Esophagus mucosa (tissue), 1 donor: ENCODE results near the gene DYRK2. TPM values are rescaled to one million over a fixed set of nuclear protein-coding genes. Genes with fewer than 3 reads are reported as not detected.

Experiments
- ATAC-seq: fragments of 200-7000 bp; cut with Tn5 transposase; one replicate; pipeline ENCODE4 v1.9.1; 2020
- total RNA-seq: library from RNA; stranded (reverse); gene quantifications from one replicate; pipeline ENCODE4 v1.2.4, GENCODE V29; 2023
- donor health status: DM: yes; HTN: yes; CAD: no.

Gene DYRK2
- total RNA-seq, result 13.5 TPM

DNA sequence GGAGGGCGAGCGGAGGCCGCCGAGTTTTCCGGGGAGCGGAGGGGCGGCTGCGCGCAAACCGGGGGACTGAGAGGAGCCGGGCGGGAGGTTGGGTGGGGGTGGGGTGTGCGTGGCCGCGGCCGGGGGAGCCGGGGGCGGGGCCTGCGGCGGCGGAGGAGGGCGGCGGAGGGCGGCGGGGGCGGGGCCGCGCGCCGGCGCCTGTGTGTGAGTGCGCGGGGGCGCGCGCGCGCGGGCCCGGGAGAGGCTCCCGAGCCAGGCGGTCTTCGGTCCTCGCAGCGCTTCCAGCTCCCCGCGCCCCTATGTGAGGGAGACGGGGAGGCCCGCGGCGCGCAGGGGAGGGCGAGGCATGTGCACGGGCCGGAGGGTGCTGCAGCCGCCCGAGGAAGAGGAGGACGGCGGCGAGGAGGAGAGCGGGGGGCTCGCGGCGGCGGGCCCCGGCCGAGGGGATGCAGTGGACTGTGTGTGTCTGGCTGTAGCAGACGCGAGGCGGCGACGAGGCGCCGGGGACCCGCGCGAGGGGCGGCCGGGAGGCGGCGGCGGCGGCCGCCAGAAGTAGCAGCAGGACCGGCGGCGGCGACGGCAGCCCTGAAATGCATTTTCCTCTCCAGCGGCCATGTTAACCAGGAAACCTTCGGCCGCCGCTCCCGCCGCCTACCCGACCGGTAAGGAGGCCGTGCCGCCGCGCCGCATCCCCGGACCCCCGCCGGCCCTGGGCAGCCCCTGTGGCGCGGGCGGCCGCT is at the start of gene DYRK2:
TSS of gene DYRK2 (plus strand) at position 225 of the 740 bp plus-strand sequence. CDS start at position 614, 389 bp downstream.
- ATAC-seq, result peak; percentile 69

DNA sequence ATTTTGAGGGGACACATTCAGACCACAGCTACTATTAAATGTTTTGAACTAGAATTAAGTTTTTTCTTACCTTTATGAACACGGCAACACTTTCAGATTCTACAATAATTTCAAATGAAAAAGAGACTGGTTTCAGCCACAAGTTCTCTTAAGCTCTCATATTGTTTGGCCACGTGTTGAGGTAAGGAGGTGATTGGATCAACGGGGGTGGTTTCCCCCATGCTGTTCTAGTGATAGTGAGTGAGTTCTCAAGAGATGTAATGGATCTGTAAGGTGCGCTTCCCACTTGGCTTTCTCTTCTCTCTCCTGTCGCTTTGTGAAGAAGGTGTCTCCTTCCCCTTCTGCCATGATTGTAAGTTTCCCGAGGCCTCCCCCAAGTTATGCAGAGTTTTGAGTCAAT is 48.9 kb upstream of the DYRK2 start:
- no peak for ATAC-seq

DNA sequence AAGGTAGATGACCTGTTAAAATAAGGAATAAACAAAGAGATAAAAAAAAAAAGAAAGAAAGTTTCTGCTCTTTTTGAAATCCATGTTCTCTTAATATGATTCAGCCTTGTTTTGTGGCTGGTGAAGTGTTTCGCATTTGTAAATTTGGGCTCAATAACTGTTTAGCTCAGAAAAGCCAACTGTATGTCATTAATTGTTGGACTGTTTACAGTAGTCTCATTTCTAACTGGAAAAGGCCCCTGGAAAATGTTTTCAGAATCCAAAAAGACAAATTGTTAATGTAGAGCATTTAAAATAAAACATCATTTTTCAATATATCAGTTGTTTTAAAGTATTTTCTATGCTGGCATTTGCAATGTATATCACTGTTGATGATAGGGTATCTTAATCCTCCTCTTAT is 47.4 kb upstream of the DYRK2 start:
- ATAC-seq, result no peak

DNA sequence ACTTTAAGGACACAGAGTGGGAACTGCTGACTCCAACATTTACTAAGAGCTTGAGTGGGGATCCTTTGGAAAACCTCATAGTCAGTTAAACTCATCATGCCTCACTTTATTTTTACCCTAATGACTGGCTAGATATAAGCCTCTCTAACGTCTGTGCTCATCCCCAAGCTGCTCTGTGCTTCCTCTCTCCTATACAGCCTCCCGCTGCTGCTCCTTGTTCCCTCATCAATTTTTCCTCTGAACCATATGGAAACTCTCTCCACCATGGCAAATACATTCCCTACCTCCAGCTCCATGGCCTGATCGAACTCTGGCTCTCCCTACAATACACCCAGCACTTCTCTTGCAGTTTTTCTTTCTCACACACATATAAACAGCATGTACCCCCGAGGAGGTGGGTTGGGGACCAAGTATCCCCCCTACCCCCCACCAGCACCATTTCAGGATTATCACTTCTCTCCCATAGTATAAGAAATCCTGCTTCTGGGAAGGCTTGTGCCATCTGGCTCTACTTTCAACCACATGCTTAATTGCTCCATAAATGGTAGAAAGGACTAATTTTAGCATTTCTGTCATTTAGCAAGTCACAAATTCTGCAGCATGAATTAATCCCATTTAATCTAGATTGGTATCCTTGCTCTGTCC is 39.2 kb upstream of the DYRK2 start:
- ATAC-seq, result no peak

DNA sequence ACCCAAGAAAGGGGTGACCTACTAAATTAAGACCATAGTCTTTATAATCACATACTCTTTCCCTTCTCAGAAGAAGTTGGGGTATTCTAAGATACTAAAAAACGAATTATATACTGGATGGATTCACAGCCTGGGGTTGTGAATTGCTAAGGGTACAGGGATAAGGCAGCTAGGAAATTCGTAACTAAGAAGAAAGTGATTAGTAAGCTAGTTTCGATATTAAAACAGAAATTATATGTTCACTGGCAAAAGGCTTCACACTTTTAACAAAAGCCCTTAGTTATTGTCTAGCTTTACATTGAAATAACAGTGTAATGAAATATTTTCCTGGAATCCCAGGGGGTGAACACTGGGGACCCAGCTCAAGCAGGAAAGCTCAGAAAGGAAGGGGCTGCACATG is 35.5 kb upstream of the DYRK2 start:
- ATAC-seq, result no peak

DNA sequence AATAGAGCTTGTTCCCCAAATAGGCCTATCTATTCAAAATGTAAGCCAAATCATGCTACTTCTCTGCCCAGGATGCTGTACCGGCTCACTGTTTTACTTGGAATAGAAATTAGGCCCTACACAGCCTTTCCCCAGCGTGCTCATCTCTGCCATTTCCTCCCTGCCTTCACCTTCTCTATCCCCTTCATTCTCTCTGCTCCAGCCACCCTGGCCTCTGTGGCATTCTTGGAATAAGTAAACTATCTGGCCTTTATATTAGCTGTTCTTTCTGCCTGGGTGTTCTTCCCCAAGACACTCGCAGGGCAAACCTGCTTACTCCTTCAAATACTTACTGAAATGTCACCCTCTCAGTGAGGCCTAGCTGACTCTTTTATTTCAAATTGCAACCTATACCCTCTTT is 30.9 kb upstream of the DYRK2 start:
- no peak for ATAC-seq

DNA sequence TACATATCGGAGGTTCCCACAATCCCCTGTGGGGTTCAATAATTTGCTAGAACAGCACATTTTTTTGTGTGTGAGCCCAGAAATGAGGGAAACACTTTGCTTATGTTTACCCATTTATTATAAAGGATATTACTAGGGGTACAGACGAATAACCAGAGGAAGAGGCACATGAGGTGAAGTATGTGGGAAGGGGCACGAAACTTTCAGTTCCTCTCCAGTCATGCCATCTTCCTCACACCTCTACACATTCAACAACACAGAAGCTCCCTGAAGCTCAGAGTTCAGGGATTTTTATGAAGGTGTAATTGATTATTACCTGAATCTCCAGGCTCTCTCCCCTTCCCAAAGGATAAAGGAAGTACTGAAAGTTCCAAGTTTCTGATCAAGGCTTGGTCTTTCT is 30.2 kb upstream of the DYRK2 start:
- no peak for ATAC-seq

DNA sequence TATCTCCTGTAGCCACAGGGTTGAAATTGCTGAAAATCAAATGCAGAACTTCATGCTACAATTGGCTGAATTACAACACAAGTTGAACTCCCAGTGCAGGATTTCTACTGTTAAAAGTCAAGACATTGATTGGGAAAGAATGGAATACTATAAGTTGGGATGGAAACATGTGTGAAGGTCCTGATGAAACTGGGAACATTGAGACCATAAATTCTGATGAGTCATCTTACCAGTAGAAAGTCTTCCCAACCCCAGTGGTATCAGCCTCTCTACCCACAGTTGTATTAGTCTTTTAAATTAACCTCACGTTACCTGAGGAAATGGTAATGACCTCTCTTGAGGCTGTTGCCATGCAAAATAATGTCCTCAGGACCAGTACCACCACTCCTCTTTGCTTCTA is 27.4 kb upstream of the DYRK2 start:
- ATAC-seq, result no peak

DNA sequence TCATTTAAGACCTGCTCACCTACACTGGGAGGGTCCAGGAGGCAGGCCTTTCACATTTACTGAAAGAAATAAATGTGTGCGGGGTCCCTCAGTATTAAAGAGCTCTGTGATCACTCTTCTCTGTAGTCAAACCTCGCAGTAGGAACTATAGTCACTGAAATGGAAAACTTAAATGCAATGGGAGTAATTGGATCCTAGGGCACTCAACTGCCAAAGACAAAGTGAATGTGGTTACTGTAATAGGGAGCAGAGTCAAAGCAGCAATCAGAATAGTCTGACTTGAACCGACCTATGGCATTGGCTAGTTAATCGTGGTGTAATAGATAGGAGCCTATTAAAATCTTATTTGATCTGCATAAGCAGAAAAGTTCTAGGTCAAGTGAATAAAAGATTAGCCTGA is 26.6 kb upstream of the DYRK2 start:
- no peak for ATAC-seq

DNA sequence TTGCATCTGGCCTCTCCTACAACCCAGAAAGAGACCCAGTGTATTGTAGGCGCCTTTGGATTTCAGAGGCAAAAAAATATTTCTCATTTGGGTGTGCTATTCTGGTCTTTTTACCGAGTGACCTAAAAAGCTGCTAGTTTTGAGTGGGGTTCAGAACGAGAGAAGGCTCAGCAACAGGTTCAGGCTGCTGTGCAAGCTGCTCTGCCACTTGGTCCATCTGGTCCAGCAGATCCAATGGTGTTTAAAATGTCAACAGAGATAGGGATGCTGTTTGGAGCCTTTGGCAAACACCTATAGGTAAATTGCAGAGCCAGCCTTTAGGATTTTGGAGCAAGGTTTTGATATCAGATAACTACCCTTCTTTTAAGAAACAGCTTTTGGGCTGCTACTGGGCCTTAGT is 25.3 kb upstream of the DYRK2 start:
- no peak for ATAC-seq

DNA sequence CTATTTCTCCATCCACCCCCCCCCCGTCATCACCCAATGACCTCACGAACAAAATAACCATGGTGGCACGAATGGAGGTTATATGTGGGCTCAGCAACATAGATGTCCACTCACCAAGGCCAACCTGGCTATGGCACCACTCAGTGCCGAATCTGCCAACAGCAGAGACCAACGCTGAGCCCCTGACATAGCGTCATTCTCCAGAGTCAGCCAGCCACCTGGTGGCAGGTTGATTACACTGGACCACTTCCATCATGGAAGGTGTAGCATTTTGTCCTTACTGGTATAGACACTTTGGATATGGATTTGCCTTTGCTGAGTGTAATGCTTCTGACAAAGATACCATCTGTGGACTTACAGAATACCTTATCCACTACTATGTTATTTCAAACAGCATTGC is 24.2 kb upstream of the DYRK2 start:
- no peak for ATAC-seq

DNA sequence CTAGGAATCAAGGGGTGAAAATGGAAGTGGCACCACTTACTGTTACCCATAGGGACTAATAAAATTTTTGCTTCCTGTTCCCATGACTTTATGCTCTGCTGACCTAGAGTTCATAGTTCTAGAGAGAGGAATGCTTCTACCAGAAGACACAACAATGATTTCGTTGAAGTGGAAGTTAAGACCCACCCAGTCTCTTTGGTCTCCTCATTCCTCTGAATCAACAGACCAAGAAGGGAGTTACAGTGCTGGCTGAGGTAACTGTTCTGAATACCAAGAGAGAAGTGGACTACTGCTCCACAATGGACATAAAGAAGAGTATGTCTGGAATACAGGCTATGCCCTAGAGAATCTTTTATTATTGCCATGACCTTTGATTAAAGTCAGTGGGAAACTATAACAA is 23.5 kb upstream of the DYRK2 start:
- no peak for ATAC-seq

DNA sequence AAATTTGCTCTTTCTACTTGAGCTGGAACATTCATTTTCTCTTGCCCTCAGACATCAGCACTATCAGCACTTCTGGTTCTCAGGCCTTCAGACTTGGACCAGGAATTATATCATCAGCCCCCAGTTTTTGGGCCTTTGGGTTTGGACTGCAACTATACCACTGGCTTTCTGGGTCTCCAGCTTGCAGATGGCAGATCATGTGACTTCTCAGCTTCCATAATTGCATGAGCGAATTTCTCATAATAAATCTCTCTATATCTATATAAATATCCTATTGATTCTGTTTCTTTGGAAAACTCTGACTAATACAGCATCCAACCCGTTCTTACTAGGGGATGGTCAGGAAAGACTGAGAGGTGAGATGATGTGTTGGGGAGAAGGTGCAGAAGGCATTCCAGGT is 22.4 kb upstream of the DYRK2 start:
- ATAC-seq, result no peak

DNA sequence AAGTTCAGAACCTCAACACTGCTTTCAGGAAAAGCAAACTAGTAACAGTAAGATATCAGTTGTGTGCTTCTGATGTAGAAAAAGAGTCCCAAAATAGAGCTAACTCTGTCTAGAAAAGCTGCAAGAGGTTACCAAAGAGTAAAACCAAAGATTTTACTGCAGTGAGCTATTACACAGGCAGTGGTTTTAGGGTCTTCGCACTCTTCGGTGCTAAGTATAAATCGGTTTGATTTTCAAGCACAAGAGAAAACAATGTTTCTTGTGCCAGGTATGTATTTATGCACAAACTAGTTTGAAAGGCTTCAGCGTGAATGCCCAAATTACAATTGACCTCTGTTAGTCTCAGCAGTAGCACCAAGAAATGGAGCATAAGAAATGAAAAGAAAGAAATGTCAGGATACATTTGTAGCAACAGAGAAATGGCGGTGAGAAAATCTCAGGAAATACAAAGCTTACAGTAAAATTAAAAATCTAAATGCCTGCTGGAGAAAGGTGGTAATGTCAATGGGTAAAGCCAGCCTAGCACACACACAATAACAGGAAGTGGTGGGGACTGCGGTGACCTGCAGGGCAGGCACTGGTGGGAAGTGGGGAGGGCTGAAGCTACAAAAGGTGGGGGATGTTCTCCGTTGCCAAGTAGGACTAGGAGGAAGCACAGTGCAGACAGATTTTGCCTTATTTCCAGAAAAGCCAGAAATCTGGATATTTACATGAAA is 18.0 kb upstream of the DYRK2 start:
- peak; percentile 84 for ATAC-seq

DNA sequence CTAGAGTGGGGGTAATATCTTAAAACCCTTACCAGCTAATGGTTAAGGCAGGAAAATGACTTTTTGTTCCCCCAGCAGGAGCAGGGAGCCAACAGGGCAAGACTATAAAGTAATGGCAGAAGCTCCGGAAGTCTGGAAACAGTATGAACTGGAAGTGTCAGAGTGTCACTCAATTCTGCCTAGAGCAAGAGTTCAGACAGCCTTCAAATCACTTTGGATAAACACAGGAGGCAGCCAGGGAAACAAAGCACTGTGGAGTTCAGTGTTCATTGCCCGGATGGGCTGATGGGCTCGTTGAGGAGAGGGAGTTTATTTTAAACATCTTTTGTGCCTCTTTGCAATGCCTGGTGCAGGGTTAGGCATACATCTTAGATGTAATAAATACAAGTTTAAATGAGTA is 16.5 kb upstream of the DYRK2 start:
- no peak for ATAC-seq

DNA sequence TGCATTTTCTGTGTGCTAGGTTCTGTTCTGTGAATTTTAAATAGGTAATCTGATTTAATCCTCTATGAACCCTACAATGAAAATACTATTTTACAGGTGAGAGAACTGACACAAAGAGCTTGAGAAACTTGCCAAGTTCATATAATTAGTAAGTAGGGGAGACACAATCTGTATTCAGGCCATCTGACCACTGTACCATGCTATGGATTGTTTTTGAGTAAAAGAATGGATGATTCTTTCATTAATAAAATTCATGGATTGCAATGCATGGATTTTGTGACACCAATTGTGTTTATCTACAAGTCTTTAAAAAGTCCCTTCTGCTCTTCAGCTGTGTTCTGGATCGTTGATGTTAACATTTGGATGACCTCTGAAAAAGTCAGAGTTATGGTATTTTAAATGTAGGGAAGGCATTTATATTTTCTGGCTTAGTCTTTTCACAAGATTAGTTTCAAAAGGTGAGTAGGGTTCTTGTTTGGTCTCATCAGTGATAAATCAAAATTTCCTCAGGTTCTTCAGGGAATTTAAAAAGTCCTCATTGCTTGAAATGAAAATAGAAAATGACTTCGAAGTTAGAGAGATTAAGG is 15.4 kb upstream of the DYRK2 start:
- ATAC-seq, result no peak

DNA sequence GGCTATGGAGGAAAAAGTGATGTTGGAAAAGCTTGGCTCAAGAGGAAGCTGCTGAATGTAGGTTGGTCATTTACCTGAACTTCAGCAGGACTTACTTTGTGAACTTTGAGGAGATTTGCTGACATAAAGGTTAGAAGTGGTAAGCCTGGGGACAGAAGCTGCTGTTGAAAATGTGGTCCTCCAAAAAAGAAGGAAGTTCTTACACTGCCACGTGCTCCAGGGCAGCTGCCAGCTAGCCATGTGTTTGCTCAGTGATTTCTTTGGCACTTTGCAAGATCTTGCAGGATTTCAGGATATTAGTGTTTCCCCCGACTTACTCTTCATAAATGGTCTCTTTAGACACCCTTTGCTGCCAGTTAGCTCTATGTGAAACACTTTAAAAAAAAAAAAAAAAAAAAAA is 14.8 kb upstream of the DYRK2 start:
- no peak for ATAC-seq

DNA sequence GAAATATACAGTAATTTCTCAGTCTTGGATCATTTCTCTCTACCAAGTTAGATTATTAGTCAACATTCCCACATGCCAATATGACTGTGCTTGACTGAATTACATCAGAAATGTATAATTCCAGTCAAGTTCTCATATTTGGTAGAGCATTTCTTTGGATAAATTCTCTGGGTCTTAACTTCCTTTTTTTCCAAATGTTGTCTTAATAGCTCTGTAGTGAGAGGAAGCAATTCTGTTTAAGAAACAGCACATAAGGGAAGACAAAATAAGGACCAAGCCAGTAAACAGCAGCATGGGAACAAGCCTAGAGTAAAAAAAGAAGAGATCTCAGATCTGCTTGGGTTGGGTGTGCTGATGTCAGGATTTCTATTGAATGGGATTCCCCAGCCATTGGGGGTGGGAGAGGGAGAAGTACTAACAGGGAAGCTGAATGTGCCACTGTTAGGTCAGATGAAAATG is 14.2 kb upstream of the DYRK2 start:
- no peak for ATAC-seq

DNA sequence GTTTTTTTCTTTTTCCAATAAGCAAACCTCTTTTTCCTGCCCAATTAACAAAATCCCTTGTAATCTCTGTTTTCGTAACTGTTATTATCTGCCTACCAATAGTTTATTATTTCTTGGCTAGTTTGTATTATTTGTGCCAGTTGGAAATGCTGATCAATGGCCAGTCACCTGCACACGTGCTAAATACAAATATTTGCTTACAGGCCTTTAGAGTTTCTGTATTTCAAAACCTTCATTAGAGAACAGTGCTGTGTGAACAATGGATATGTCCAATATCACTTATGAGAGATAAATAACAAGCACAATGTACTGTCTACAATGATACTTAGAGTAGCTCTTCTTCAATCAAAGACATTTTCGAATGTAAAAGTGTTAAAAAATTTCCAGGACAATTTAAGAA is 10.8 kb upstream of the DYRK2 start:
- no peak for ATAC-seq

DNA sequence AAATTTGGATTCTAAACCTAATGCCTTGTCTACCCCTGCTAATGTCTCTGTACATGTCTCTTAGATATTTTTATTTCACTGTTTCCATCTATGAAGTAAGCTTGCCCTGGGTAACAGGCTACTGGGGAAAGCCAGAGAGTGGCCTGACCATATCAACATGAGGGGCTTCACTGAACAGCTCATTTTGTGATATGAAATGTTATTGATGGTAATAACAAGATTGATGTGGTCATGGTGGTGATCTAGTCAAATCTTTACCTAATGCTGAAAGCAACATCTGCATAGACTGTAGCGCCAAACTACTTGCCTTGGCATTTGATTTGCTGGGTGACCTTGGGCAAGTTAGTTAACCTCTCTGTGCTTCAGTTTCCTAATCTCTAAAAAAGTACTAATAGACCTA is 9.9 kb upstream of the DYRK2 start:
- no peak for ATAC-seq

DNA sequence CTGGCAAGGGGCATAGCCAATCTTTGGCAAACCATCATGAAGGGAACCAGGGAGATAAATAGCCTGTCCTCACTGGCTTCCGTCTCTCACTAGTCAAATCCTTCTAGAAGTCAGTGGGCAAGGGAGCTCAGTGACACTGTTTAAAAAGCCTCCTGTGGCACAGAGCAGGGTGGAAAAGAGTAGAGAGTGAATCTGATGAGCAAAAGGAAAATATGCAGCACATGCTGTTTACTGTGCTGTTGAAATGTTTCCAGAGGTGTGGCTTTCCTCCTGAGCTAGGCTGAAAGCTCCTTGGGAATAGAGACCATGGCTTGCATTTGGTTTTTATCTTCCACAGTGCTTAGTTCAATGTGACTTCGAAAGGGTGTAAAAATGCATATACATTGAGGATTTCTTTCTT is 7.7 kb upstream of the DYRK2 start:
- ATAC-seq, result no peak

DNA sequence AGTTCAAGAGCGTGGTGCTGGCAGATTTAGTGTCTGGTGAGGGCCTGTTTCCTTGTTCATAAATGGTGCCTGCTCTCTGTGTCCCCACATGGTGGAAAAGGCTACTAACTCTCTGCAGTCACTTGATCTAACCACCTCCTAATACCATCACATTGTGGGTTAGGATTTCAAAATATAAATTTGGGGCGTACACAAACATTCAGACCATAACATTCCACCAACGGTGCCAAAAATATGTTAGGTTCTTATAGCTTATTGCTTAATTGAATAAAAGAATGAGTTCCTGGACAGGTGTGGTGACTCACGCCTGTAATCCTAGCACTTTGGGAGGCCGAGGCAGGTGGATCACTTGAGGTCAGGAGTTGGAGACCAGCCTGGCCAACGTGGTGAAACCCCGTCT is 3.4 kb upstream of the DYRK2 start:
- peak; percentile 17 for ATAC-seq

DNA sequence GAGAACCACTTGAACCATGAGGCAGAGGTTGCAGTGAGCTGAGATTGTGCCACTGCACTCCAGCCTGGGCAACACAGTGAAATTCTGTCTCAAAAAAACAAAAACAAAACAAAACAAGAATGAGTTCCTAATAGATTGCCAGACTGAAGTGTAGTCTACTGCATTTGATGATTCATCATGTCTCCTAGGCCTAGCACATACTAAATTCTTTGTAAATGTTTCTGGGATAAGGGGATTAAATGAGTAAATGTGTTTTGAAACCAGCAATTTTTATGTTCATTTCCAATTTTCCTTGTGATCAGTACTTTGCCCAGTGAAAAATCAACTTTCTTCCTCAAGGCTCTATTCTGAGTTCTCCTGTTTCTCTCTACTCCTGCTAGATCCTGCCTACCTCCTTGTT is 2.9 kb upstream of the DYRK2 start:
- no peak for ATAC-seq

DNA sequence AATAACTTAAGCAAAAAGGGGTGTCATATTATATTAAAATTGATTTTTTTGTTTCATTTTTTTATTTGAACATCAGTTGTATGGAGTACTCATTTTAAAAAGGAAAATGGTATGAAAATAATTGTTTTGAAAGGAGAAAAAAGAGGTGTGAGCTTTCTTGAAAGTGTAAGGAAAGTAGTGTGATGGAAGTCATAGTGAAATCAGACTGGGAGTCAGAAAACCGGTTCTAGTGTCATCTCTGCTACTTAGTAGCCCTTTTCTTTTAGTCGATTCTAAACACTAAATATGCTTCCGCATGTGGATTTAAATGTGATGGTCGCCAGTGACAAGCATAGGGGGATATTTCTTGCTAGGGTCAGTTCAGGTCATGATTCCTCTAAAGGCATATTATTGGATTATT is 1.8 kb upstream of the DYRK2 start:
- no peak for ATAC-seq
